Testis (tissue), 3 donors: ENCODE results near the gene SLC9A8. TPM values are rescaled to one million over a fixed set of nuclear protein-coding genes. Genes with fewer than 3 reads are reported as not detected.

Experiments
- polyA plus RNA-seq: library from polyadenylated mRNA; stranded (reverse); fragments of 350-450 nt; fragmentation: Illumina TruSeq; extraction: RNeasy Lipid Tissue Mini Kit (QIAGEN cat#74804); gene quantifications from one replicate; pipeline ENCODE4 v1.2.3, GENCODE V29; 2014; ENCODE audit warnings: low read depth, low replicate concordance; ENCODE audit not compliant: insufficient read depth
- small RNA-seq, 2 donors: library from RNA; depleted of rRNA; stranded (forward); fragments of <200 nt; gene quantifications; one replicate each; pipeline ENCODE3, GENCODE V24; 2016
- total RNA-seq, 2 donors: library from RNA; depleted of rRNA; stranded (reverse); fragments of >200 nt; gene quantifications; one replicate each; pipeline ENCODE4 v1.2.3, GENCODE V29; 2016

The SLC9A8 gene
- total and polyA plus RNA-seq, 3 donors from 2014 or later, result 21.3 to 33.0 (median 32.7) TPM

Small RNA genes lying within 50 kb of the gene (small RNA-seq; reads per million reads assigned to genes)
- gene RF00017, result 0 reads per million in 2 donors
- gene RF00019, result 0 reads per million in 2 donors
- 0 reads per million in 2 donors for gene RNU6-919P

Other genes with a start within 250 kb of the SLC9A8 start
- gene PTGIS, start 244.7 kb upstream of the SLC9A8 start, total RNA-seq, result 10 to 100 TPM; 12.2 to 13.0 TPM
- gene PTGIS, start 244.7 kb upstream of the SLC9A8 start, polyA plus RNA-seq, result 30.3 TPM
- 10 to 100 TPM; 63.4 to 69.7 TPM for gene B4GALT5, start 99.0 kb upstream of the SLC9A8 start, total RNA-seq
- 56.9 TPM for gene B4GALT5, start 99.0 kb upstream of the SLC9A8 start, polyA plus RNA-seq
- 10 to 100 TPM; 21.9 to 26.0 TPM for gene SPATA2, start 102.7 kb downstream of the SLC9A8 start, total RNA-seq
- 30.7 TPM for gene SPATA2, start 102.7 kb downstream of the SLC9A8 start, polyA plus RNA-seq
- 100 to 1,000 TPM; 472 to 531 TPM for gene RNF114, start 123.6 kb downstream of the SLC9A8 start, total RNA-seq
- gene RNF114, start 123.6 kb downstream of the SLC9A8 start, polyA plus RNA-seq, result 479 TPM
- 1 to 10 TPM; 7.0 to 7.6 TPM for gene SNAI1, start 170.2 kb downstream of the SLC9A8 start, total RNA-seq
- 4.0 TPM for gene SNAI1, start 170.2 kb downstream of the SLC9A8 start, polyA plus RNA-seq